Stomach smooth muscle (tissue), 2 donors: ENCODE data around the gene TTLL3.

ENCODE experiments used
- H3K27ac ChIP-seq: one replicate; pipeline ENCODE4 v1.7.0; 2013; ENCODE audit warnings: mild to moderate bottlenecking, low read length, inconsistent platforms
- H3K27me3 ChIP-seq, 2 donors: one replicate each; pipeline ENCODE4 v1.7.0; 2013; ENCODE audit warnings: low read length in 2 of 2; ENCODE audit not compliant: insufficient read depth in 2 of 2, control insufficient read depth in 1 of 2
- H3K36me3 ChIP-seq, 2 donors: one replicate each; pipeline ENCODE4 v1.7.0; 2013; ENCODE audit warnings: low read length in 2 of 2; ENCODE audit not compliant: control insufficient read depth in 2 of 2, insufficient read depth in 2 of 2
- H3K4me1 ChIP-seq: one replicate; pipeline ENCODE4 v1.7.0; 2013; ENCODE audit warnings: low read length; ENCODE audit not compliant: control insufficient read depth, insufficient read depth
- H3K4me3 ChIP-seq, 2 donors: one replicate each; pipeline ENCODE4 v1.7.0; 2013; ENCODE audit warnings: low read length in 2 of 2
- H3K9ac ChIP-seq, 2 donors: one replicate each; pipeline ENCODE4 v1.7.0; 2013; ENCODE audit warnings: low read length in 2 of 2, mild to moderate bottlenecking in 1 of 2
- H3K9me3 ChIP-seq, 2 donors: one replicate each; pipeline ENCODE4 v1.7.0; 2013; ENCODE audit warnings: low read length in 2 of 2; ENCODE audit not compliant: control insufficient read depth in 2 of 2
- donor health status: healthy.
- donor health status: Pancreatic carcinoma.

The TTLL3 gene

GRCh38 chr3:9809615-9810432, at the start of gene TTLL3:
Gene TTLL3, plus strand, starts transcription at chr3:9810262. Its CDS starts 400 bp downstream, at chr3:9810662.
- H3K27me3 ChIP-seq, result no peaks in the 10 kb centered on the region
- H3K9ac ChIP-seq, result peak within 1 kb of the TSS; percentile 78 to 83
- H3K4me1 ChIP-seq, result peaks cover 21% of the 10 kb centered on the region
- peak within 1 kb of the TSS; percentile 90 for H3K27ac ChIP-seq
- peaks cover 16 to 29% of the 10 kb centered on the region in 2 donors for H3K36me3 ChIP-seq
- H3K9me3 ChIP-seq, result no peaks in the 10 kb centered on the region
- H3K4me3 ChIP-seq, result peak within 1 kb of the TSS; percentile 78 to 81

DNA sequence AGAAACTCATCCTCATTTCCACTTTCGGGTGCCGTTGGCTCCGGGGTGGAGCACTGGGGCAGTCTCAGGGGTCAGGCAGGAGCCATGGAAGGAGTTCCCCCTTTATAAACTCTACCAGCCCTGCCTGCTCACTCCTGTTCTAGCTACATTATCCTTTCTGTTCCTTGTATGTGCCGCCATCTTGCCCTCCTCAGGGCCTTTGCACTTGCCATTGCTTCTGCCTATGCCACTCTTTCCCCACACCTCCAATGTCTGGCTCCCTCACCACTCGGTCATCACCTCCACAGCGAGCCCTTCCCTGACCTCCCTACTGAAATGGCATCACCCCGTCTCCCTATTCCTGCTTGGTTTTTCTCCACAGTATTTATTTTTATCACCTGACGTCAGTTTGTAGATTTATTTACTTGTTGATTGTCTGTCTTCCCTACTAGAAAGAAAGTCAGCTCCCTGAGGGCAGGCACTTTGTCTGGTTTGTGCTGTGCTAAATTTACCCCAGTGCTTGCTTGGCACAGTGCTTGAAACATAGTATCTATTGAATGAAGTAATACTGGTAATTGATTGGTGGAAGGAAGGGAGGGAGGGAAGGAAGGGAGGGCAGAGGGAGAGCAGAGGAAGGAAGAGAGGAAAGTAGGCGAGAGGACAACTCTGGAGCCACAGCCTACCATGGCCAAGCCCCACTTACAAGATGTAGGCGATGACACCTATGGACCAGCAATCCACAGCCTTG, 49.1 kb upstream of the TTLL3 start:
- Histone ChIP-seq H3K9me3 (no peaks in the 10 kb centered on the region), H3K27ac (no peak overlapping the region), H3K4me1 (no peaks in the 10 kb centered on the region), H3K27me3 (no peaks in the 10 kb centered on the region), H3K4me3 (no peak overlapping the region), H3K36me3 (peaks cover 43 to 54% of the 10 kb centered on the region in 2 donors), H3K9ac (no peak overlapping the region)

GRCh38 chr3:9761919-9762318, 48.1 kb upstream of the TTLL3 start:
- H3K36me3 ChIP-seq, result peaks cover 37 to 47% of the 10 kb centered on the region in 2 donors

DNA sequence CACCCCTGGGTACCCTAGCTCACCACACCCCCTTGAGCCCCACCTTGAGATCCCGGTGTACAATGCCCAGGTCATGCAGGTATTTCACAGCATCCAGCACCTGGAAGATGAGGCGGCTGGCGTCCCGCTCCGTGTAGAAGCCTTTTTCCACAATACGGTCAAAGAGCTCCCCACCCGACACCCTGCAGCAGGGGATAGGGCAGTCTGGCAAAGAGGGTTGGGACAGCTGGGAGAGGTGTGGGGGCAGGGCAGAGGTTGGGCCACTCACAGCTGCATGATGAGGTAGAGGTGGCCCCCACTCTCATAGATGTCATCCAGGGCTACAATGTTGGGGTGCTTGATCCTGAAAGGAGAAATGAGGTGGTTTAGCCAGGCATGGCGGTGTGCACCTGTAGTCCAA, 47.2 kb upstream of the TTLL3 start:
- Histone ChIP-seq H3K4me3 (no peak overlapping the region), H3K4me1 (peaks cover 8% of the 10 kb centered on the region), H3K27ac (no peak overlapping the region), H3K27me3 (no peaks in the 10 kb centered on the region), H3K9me3 (no peaks in the 10 kb centered on the region), H3K36me3 (peaks cover 32 to 39% of the 10 kb centered on the region in 2 donors), H3K9ac (no peak overlapping the region)

More at GRCh38 chr3:9761919-9762318, 48.1 kb upstream of the TTLL3 start:
- H3K4me1 ChIP-seq, result peaks cover 2% of the 10 kb centered on the region
- H3K4me3 ChIP-seq, result no peak overlapping the region
- no peaks in the 10 kb centered on the region for H3K27me3 ChIP-seq
- H3K27ac ChIP-seq, result no peak overlapping the region
- H3K9ac ChIP-seq, result no peak overlapping the region
- no peaks in the 10 kb centered on the region for H3K9me3 ChIP-seq

DNA sequence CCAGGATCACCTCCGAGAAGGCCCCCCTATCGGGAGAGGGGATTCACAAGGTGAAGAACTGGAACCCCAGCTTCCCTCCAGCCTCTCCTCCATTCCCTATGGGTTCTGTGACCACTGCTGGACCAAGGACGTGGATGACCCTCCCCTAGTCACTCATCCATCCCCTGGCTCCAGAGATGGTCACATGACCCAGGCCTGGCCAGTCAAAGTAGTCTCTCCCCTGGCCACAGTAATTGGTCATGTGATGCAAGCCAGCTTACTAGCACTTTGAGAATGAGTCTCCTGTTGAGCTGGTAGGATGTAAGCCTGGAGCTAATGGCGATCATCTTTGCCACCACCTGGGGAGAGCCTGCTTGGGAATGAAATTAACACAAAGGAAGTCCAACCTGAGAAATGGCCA, 44.2 kb upstream of the TTLL3 start:
- no peaks in the 10 kb centered on the region for H3K9me3 ChIP-seq
- no peak overlapping the region for H3K9ac ChIP-seq
- H3K4me3 ChIP-seq, result no peak overlapping the region
- H3K36me3 ChIP-seq, result peaks cover 13 to 21% of the 10 kb centered on the region in 2 donors
- peaks cover 34% of the 10 kb centered on the region for H3K4me1 ChIP-seq
- no peak overlapping the region for H3K27ac ChIP-seq
- no peaks in the 10 kb centered on the region for H3K27me3 ChIP-seq

DNA sequence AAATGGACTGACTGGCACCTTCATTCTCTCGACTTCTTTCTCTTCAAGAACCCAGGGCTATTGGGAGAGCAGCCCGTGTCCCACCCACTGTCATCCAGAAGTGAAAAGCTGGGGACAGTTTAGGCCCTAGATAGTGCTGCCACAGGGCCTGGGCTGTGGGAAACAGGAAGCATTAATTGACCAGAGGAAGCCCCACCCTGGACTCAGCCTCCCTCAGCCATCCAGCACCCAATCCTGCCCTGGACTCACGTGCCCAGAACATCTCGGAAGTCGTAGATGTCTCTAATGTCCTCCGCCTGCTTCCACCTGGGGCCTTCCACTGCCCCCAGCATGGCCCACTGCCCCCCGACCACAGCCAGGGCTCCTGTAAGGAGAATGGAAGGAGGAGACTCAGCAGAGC, 42.6 kb upstream of the TTLL3 start:
- Histone ChIP-seq H3K4me3 (no peak overlapping the region), H3K4me1 (peaks cover 34% of the 10 kb centered on the region), H3K27me3 (no peaks in the 10 kb centered on the region), H3K36me3 (peaks cover 8 to 12% of the 10 kb centered on the region in 2 donors), H3K9ac (no peak overlapping the region), H3K9me3 (no peaks in the 10 kb centered on the region), H3K27ac (peak overlapping the region; percentile 97)

GRCh38 chr3:9768141-9768775, 41.8 kb upstream of the TTLL3 start:
- H3K4me3 ChIP-seq, result peak overlapping the region in 1 of 2 donors; percentile 86
- H3K27ac ChIP-seq, result peak overlapping the region; percentile 97
- H3K9ac ChIP-seq, result peak overlapping the region; percentile 70 to 92
- H3K4me1 ChIP-seq, result peaks cover 34% of the 10 kb centered on the region
- H3K36me3 ChIP-seq, result peaks cover 8 to 12% of the 10 kb centered on the region in 2 donors
- no peaks in the 10 kb centered on the region for H3K9me3 ChIP-seq
- no peaks in the 10 kb centered on the region for H3K27me3 ChIP-seq

GRCh38 chr3:9769012-9769411, 41.0 kb upstream of the TTLL3 start:
- no peaks in the 10 kb centered on the region for H3K27me3 ChIP-seq
- H3K36me3 ChIP-seq, result peaks cover 8 to 11% of the 10 kb centered on the region in 2 donors
- H3K4me1 ChIP-seq, result peaks cover 34% of the 10 kb centered on the region
- peak overlapping the region; percentile 97 for H3K27ac ChIP-seq
- peak overlapping the region; percentile 50 to 86 for H3K4me3 ChIP-seq
- peak overlapping the region; percentile 70 to 92 for H3K9ac ChIP-seq
- no peaks in the 10 kb centered on the region for H3K9me3 ChIP-seq

GRCh38 chr3:9769426-9770275, 40.4 kb upstream of the TTLL3 start, which contains the start of gene CAMK1:
Gene CAMK1, minus strand, starts transcription at chr3:9769947. Its CDS starts 2,198 bp downstream, at chr3:9767749.
- Histone ChIP-seq H3K4me3 (peak within 1 kb of the TSS; percentile 50 to 86), H3K36me3 (peaks cover 8 to 9% of the 10 kb centered on the region in 2 donors), H3K9me3 (no peaks in the 10 kb centered on the region), H3K27ac (peak within 1 kb of the TSS; percentile 97), H3K4me1 (peaks cover 34% of the 10 kb centered on the region), H3K9ac (peak within 1 kb of the TSS; percentile 70 to 92), H3K27me3 (no peaks in the 10 kb centered on the region)
